CD14-positive monocyte (primary cell): ENCODE data around the gene CLECL1. TPM values are rescaled to one million over a fixed set of nuclear protein-coding genes. Genes with fewer than 3 reads are reported as not detected.

Source experiments
- DNase-seq, 3 donors: peaks; one replicate each; pipeline ENCODE4 v3.0.0-alpha.2; 2011 to 2022
- H2AFZ ChIP-seq: 2 replicates; pipeline ENCODE4 v1.6.0; 2012; ENCODE audit warnings: mild to moderate bottlenecking, low read depth, low read length, inconsistent platforms; ENCODE audit not compliant: insufficient read depth, poor library complexity, severe bottlenecking
- H3K27ac ChIP-seq, 2 donors: 1 replicate in 1 of 2; 2 replicates in 1 of 2; pipeline ENCODE4 v1.5.1; 2012 to 2013; ENCODE audit warnings: low read length in 2 of 2, control low read depth in 1 of 2, inconsistent platforms in 1 of 2, low read depth in 1 of 2, mild to moderate bottlenecking in 1 of 2
- H3K27me3 ChIP-seq, 2 donors: one replicate each; pipeline versions ENCODE4 v1.6.0 to v1.6.1; 2011 to 2013; ENCODE audit warnings: low read length in 2 of 2; ENCODE audit not compliant: control insufficient read depth in 2 of 2, insufficient read depth in 2 of 2
- H3K36me3 ChIP-seq, 2 donors: replicated peaks in 1 of 2; 1 replicate in 1 of 2; 2 replicates in 1 of 2; pipeline versions ENCODE4 v1.5.1 to v1.6.1; 2012 to 2013; ENCODE audit warnings: low read length in 2 of 2, control low read depth in 1 of 2, inconsistent platforms in 1 of 2, mild to moderate bottlenecking in 1 of 2; ENCODE audit not compliant: insufficient read depth in 2 of 2, control insufficient read depth in 1 of 2
- H3K4me1 ChIP-seq, 2 donors: 1 replicate in 1 of 2; 2 replicates in 1 of 2; pipeline versions ENCODE4 v1.5.1 to v1.6.1; 2012 to 2013; ENCODE audit warnings: low read length in 2 of 2, control low read depth in 1 of 2, inconsistent platforms in 1 of 2, mild to moderate bottlenecking in 1 of 2, moderate library complexity in 1 of 2; ENCODE audit not compliant: insufficient read depth in 2 of 2, control insufficient read depth in 1 of 2
- H3K4me2 ChIP-seq: replicated peaks from 2 replicates; pipeline ENCODE3; 2012; ENCODE audit warnings: low read length, moderate library complexity, mild to moderate bottlenecking; ENCODE audit not compliant: poor library complexity, severe bottlenecking; ENCODE audit errors: extremely low read depth
- H3K4me3 ChIP-seq, 3 experiments: fragments of 200-600 bp in 1 of 3; sonication (generic) in 1 of 3; replicated peaks in 1 of 3; 1 replicate in 2 of 3; 2 replicates in 1 of 3; pipeline ENCODE4 v1.5.1; 2011 to 2013; ENCODE audit warnings: low read length in 3 of 3, mild to moderate bottlenecking in 3 of 3, control low read depth in 2 of 3, low read depth in 2 of 3, inconsistent platforms in 1 of 3, moderate library complexity in 1 of 3
- H3K79me2 ChIP-seq: 2 replicates; pipeline ENCODE4 v1.6.0; 2012; ENCODE audit warnings: mild to moderate bottlenecking, control low read depth, inconsistent platforms, low read length, moderate library complexity; ENCODE audit not compliant: insufficient read depth
- H3K9ac ChIP-seq: 2 replicates; pipeline ENCODE4 v1.6.0; 2017; ENCODE audit warnings: low read length, mild to moderate bottlenecking; ENCODE audit not compliant: insufficient read depth, poor library complexity, severe bottlenecking
- H3K9me3 ChIP-seq, 2 donors: replicated peaks in 1 of 2; 1 replicate in 1 of 2; 2 replicates in 1 of 2; pipeline versions ENCODE4 v1.5.1 to v1.6.1; 2012 to 2013; ENCODE audit warnings: low read length in 2 of 2, control low read depth in 1 of 2; ENCODE audit not compliant: control insufficient read depth in 1 of 2, insufficient read depth in 1 of 2
- H4K20me1 ChIP-seq: 2 replicates; pipeline ENCODE4 v1.6.0; 2012; ENCODE audit warnings: mild to moderate bottlenecking, low read length, control low read depth, moderate library complexity; ENCODE audit not compliant: insufficient read depth
- H3K27ac Mint-ChIP-seq, 7 donors: one replicate each; pipeline ENCODE4 v1.8.0; 2020; ENCODE audit warnings: mild to moderate bottlenecking in 7 of 7, mixed read lengths in 7 of 7, moderate library complexity in 6 of 7, inconsistent platforms in 2 of 7
- H3K27me3 Mint-ChIP-seq, 3 donors: one replicate each; pipeline ENCODE4 v1.8.0; 2021 to 2022; ENCODE audit warnings: low read depth in 3 of 3, mild to moderate bottlenecking in 3 of 3, mixed read lengths in 3 of 3, moderate library complexity in 3 of 3, inconsistent platforms in 1 of 3
- H3K36me3 Mint-ChIP-seq, 2 donors: one replicate each; pipeline ENCODE4 v1.8.0; 2020; ENCODE audit warnings: mixed read lengths in 2 of 2, inconsistent platforms in 1 of 2, mild to moderate bottlenecking in 1 of 2
- H3K4me1 Mint-ChIP-seq: one replicate; pipeline ENCODE4 v1.8.0; 2020; ENCODE audit warnings: mild to moderate bottlenecking, mixed read lengths
- H3K4me3 Mint-ChIP-seq, 2 donors: one replicate each; pipeline ENCODE4 v1.8.0; 2020; ENCODE audit warnings: mild to moderate bottlenecking in 2 of 2, mixed read lengths in 2 of 2, moderate library complexity in 1 of 2
- H3K9me3 Mint-ChIP-seq, 7 donors: one replicate each; pipeline ENCODE4 v1.8.0; 2020 to 2022; ENCODE audit warnings: mixed read lengths in 7 of 7, mild to moderate bottlenecking in 6 of 7, moderate library complexity in 6 of 7, inconsistent platforms in 2 of 7
- WGBS: methylation state at CpG from one replicate; pipeline ENCODE4 v1.1.5; 2013; ENCODE audit warnings: missing lambda C conversion rate; ENCODE audit not compliant: insufficient coverage; 5-methylcytosine and 5-hydroxymethylcytosine counted together
- intact Hi-C, 2 donors: fragments of 100-400 bp; cut with micrococcal nuclease; formaldehyde crosslinking; loops; one replicate each; pipeline versions ENCODE4 v1.15.0 to v1.15.1; 2023
- polyA plus RNA-seq, 3 donors: library from polyadenylated mRNA; depleted of rRNA in 1 of 3; unstranded in 2 of 3; stranded (reverse) in 1 of 3; fragments of 300-500 nt in 2 of 3; fragments of >200 nt in 1 of 3; fragmentation: Illumina TruSeq in 2 of 3; gene quantifications; 1 replicate in 2 of 3; 2 replicates in 1 of 3; pipeline ENCODE4 v1.2.3, GENCODE V29; 2012 to 2021
- TF ChIP-seq, protein P1 (sequence below): fragments of 200-600 bp; IDR thresholded peaks from one replicate; pipeline ENCODE4 v1.8.0; 2022; ENCODE audit warnings: antibody characterized with exemption, mild to moderate bottlenecking

CLECL1 gene
- polyA plus RNA-seq, 3 donors, result 7.6 to 20.6 (median 11.4) TPM

DNA sequence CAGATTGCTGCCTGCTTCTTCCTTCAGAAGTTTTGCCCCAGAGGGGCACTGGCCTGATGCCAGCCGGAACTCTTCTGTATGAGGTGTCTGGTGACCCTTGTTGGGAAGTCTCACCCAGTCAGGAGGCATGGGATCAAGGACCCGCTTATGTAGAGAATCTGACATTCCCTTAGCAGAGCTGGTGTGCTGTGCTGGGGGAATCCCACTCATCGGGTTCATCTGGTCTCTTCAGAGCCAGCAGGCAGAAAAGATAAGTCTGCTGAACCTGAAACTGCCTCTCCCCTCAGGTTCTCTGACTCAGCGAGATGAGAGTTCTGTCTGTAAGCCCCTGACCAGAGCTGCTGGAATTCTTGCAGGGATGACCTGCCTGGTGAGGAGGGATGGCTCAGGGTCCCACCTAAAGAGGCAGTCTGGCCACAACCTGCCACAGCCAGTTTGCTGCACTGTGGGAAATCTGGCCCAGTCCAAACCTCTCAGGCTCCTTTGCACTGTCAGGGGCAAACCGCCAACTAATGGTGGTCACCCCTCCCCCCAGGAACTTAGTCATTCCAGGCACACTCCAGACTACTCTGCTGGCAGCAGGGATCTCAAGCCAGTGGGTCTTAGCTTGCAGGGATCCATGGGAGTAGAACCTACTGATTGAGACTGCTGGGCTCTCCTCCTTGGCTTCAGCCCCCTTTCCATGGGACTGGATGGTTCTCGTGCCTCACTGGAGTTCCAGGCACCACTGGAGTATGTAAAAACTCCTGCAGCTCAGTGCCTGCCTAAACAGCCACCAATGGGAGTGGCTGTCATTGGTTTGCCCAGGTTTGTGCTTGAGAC, 59.3 kb downstream of the CLECL1 start:
- H3K4me2 ChIP-seq, result no peak overlapping the region
- peak overlapping the region; percentile 14 to 21 for H3K4me3 Mint-ChIP-seq
- H3K4me1 ChIP-seq, result peaks cover 11 to 13% of the 10 kb centered on the region in 2 donors
- peaks cover 14 to 58% of the 10 kb centered on the region in 2 donors for H3K36me3 ChIP-seq
- H4K20me1 ChIP-seq, result peaks cover 5% of the 10 kb centered on the region
- H3K4me3 ChIP-seq, result no peak overlapping the region
- peaks cover 0 to 4% (median 2%) of the 10 kb centered on the region in 7 donors for H3K9me3 Mint-ChIP-seq
- TF ChIP-seq, protein P1, sequence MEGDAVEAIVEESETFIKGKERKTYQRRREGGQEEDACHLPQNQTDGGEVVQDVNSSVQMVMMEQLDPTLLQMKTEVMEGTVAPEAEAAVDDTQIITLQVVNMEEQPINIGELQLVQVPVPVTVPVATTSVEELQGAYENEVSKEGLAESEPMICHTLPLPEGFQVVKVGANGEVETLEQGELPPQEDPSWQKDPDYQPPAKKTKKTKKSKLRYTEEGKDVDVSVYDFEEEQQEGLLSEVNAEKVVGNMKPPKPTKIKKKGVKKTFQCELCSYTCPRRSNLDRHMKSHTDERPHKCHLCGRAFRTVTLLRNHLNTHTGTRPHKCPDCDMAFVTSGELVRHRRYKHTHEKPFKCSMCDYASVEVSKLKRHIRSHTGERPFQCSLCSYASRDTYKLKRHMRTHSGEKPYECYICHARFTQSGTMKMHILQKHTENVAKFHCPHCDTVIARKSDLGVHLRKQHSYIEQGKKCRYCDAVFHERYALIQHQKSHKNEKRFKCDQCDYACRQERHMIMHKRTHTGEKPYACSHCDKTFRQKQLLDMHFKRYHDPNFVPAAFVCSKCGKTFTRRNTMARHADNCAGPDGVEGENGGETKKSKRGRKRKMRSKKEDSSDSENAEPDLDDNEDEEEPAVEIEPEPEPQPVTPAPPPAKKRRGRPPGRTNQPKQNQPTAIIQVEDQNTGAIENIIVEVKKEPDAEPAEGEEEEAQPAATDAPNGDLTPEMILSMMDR, result no peak
- H3K27ac Mint-ChIP-seq, result peak overlapping the region in 6 of 7 donors; percentile 42 to 61 (median 58)
- intact Hi-C loops, result no loop called here
- no peak overlapping the region for H2AFZ ChIP-seq
- peaks cover 23% of the 10 kb centered on the region for H3K4me1 Mint-ChIP-seq
- DNase-seq, result no peak
- peak overlapping the region in 1 of 2 donors; percentile 38 for H3K27ac ChIP-seq
- H3K27me3 ChIP-seq, result no peaks in the 10 kb centered on the region
- 27% methylated on average over 6 of the region's 6 CpGs for WGBS
- H3K9me3 ChIP-seq, result no peaks in the 10 kb centered on the region
- H3K27me3 Mint-ChIP-seq, result peaks cover 0 to 3% (median 0%) of the 10 kb centered on the region in 3 donors
- peaks cover 9% of the 10 kb centered on the region for H3K79me2 ChIP-seq
- H3K9ac ChIP-seq, result peak overlapping the region; percentile 40
- peaks cover 52 to 71% of the 10 kb centered on the region in 2 donors for H3K36me3 Mint-ChIP-seq

Other genes starting within 250 kb of the CLECL1 start
- under 1 TPM in 2 of 3 donors, not detected in 1; 0.28 to 0.29 TPM for gene KLRB1, start 125.2 kb downstream of the CLECL1 start, polyA plus RNA-seq
- gene CLEC2D, start 63.4 kb downstream of the CLECL1 start, polyA plus RNA-seq, result 10 to 100 TPM in 1 of 3 donors, 1 to 10 TPM in 2; 2.5 to 26.9 (median 3.9) TPM
- gene CD69, start 27.8 kb upstream of the CLECL1 start, polyA plus RNA-seq, result 10 to 100 TPM in 1 of 3 donors, 1 to 10 TPM in 2; 5.8 to 12.4 (median 6.0) TPM
- 1 to 10 TPM in 2 of 3 donors, under 1 TPM in 1; 0.45 to 2.2 (median 1.0) TPM for gene KLRF1, start 94.4 kb upstream of the CLECL1 start, polyA plus RNA-seq
- 10 to 100 TPM; 52.1 to 80.3 (median 59.4) TPM for gene CLEC2B, start 136.3 kb upstream of the CLECL1 start, polyA plus RNA-seq
- gene KLRF2, start 148.4 kb upstream of the CLECL1 start, polyA plus RNA-seq, result not detected
- gene CLEC2A, start 199.3 kb upstream of the CLECL1 start, polyA plus RNA-seq, result not detected
- gene CLEC12A, start 238.3 kb upstream of the CLECL1 start, polyA plus RNA-seq, result 100 to 1,000 TPM; 356 to 441 (median 412) TPM